ENCODE data around the gene TSKS.

GRCh38 chr19:49741210-49741844 lies 21.8 kb downstream of the TSKS start:
- TF ChIP-seq MAF1 (CRISPR knock-in tag; IDR thresholded peaks at IDR 0.05; ENCODE audit: borderline replicate concordance) (no peak), KDM5B (CRISPR knock-in tag; IDR thresholded peaks at IDR 0.05; ENCODE audit: borderline replicate concordance) (no peak), ELF4 (CRISPR knock-in tag; IDR thresholded peaks at IDR 0.05; ENCODE audit: borderline replicate concordance) (no peak), ZBTB39 (CRISPR knock-in tag; IDR thresholded peaks at IDR 0.05) (no peak), GRHL1 (CRISPR knock-in tag; conservative IDR thresholded peaks at IDR 0.05) (no peak), BCLAF1 (IDR thresholded peaks at IDR 0.05) (no peak), KLF11 (CRISPR knock-in tag; IDR thresholded peaks at IDR 0.05) (no peak), JUND (CRISPR knock-in tag; IDR thresholded peaks at IDR 0.05) (no peak), NFE2L2 (IDR thresholded peaks at IDR 0.05; ENCODE audit: low read length) (no peak)
